ENCODE results near the gene LPAR1. TPM values are rescaled to one million over a fixed set of nuclear protein-coding genes. Genes with fewer than 3 reads are reported as not detected.
A peak's percentile ranks its signal among the peaks of the same experiment; 100 is the strongest.

LPAR1 gene
- total RNA-seq, 1 experiment from 2014 or later = 4.9 TPM

DNA sequence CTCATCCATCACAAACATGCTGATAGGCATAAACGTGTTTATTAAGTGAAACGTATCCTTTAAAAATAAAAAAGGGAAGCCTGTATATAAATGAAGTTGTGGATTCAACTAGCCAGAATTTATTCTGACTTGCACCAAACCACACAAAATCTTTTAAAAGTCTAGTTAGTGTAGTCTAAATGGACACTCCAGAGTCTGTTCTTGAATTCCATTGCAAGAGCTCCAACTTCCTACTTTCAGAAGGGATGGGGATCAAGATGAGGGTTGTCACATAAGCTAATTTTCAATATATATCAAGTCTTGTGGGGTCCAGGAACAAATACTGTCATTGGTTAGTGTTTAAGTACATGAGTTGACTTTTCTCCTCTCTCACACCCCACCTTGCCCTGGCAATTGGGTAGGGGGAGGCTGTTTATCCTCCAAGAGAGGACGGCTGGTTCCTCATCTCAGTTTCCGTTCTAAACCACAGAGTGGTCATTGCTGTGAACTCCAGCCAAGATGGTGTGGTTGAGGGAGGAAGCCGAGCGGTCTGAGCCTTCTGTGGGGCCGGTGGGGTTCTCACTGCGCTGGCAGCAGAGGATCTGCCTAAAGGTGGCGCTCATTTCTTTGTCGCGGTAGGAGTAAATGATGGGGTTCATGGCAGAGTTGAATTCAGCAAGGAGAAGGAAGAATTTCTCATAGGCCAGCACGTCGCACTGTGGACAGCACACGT is 163.2 kb downstream of the LPAR1 start:
- peak; percentile 68 for DNase-seq (ENCODE audit: low spot score)
- POLR2A ChIA-PET = no interaction called here
- TF ChIP-seq TP53 (CRISPR knock-in tag; IDR thresholded peaks at IDR 0.05) (no peak), CTCF (IDR thresholded peaks at IDR 0.05) (0 out of 2 replicates have a peak, but pooled peaks have one; percentile 15)
- H3K4me1 Mint-ChIP-seq = peaks cover 35% of the 10 kb centered on the region
- peaks cover 8% of the 10 kb centered on the region for H3K9me3 Mint-ChIP-seq
- CTCF ChIA-PET = no interaction called here
- peaks cover 6% of the 10 kb centered on the region for H3K36me3 Mint-ChIP-seq
- ATAC-seq = peak; percentile 99
- no peak overlapping the region for H3K4me3 Mint-ChIP-seq
- H3K27me3 Mint-ChIP-seq (ENCODE audit: low read depth) = no peaks in the 10 kb centered on the region
- H3K27ac Mint-ChIP-seq = no peak overlapping the region

GRCh38 chr9:110872920-110873319 is 165.3 kb downstream of the LPAR1 start:
- no peaks in the 10 kb centered on the region for H3K27me3 Mint-ChIP-seq (ENCODE audit: low read depth)
- peaks cover 8% of the 10 kb centered on the region; the same call in 1 of the 2 replicates for H3K9me3 Mint-ChIP-seq
- ChIA-PET POLR2A (no interaction called here), CTCF (no interaction called here)
- no peak overlapping the region for H3K4me3 Mint-ChIP-seq
- H3K4me1 Mint-ChIP-seq = peaks cover 19% of the 10 kb centered on the region
- DNase-seq (ENCODE audit: low spot score) (no peak), ATAC-seq (no peak)
- TF ChIP-seq ZNF121 (CRISPR knock-in tag; IDR thresholded peaks at IDR 0.05) (no peak), IRF1 (CRISPR knock-in tag; IDR thresholded peaks at IDR 0.05) (no peak), CTCF (IDR thresholded peaks at IDR 0.05) (no peak), TEAD1 (CRISPR knock-in tag; IDR thresholded peaks at IDR 0.05) (no peak), TEAD4 (CRISPR knock-in tag; IDR thresholded peaks at IDR 0.05) (no peak), EMX1 (CRISPR knock-in tag; IDR thresholded peaks at IDR 0.05) (no peak), GRHL2 (CRISPR knock-in tag; IDR thresholded peaks at IDR 0.05; ENCODE audit: insufficient replicate concordance, severe bottlenecking) (no peak), ZNF512 (CRISPR knock-in tag; IDR thresholded peaks at IDR 0.05; ENCODE audit: borderline replicate concordance) (no peak), PRDM15 (CRISPR knock-in tag; IDR thresholded peaks at IDR 0.05) (no peak), FOXK1 (CRISPR knock-in tag; IDR thresholded peaks at IDR 0.05) (no peak), NR3C1 (CRISPR knock-in tag; conservative IDR thresholded peaks at IDR 0.05; ENCODE audit: low read depth) (no peak), MYBL2 (CRISPR knock-in tag; IDR thresholded peaks at IDR 0.05) (no peak), MLX (CRISPR knock-in tag; IDR thresholded peaks at IDR 0.05) (no peak), ZMAT4 (CRISPR knock-in tag; IDR thresholded peaks at IDR 0.05) (no peak), ZNF232 (CRISPR knock-in tag; IDR thresholded peaks at IDR 0.05) (no peak)
- TF ChIP-seq, protein P1, sequence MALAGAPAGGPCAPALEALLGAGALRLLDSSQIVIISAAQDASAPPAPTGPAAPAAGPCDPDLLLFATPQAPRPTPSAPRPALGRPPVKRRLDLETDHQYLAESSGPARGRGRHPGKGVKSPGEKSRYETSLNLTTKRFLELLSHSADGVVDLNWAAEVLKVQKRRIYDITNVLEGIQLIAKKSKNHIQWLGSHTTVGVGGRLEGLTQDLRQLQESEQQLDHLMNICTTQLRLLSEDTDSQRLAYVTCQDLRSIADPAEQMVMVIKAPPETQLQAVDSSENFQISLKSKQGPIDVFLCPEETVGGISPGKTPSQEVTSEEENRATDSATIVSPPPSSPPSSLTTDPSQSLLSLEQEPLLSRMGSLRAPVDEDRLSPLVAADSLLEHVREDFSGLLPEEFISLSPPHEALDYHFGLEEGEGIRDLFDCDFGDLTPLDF (CRISPR knock-in tag; IDR thresholded peaks at IDR 0.05) = no peak
- TF ChIP-seq, protein P2, sequence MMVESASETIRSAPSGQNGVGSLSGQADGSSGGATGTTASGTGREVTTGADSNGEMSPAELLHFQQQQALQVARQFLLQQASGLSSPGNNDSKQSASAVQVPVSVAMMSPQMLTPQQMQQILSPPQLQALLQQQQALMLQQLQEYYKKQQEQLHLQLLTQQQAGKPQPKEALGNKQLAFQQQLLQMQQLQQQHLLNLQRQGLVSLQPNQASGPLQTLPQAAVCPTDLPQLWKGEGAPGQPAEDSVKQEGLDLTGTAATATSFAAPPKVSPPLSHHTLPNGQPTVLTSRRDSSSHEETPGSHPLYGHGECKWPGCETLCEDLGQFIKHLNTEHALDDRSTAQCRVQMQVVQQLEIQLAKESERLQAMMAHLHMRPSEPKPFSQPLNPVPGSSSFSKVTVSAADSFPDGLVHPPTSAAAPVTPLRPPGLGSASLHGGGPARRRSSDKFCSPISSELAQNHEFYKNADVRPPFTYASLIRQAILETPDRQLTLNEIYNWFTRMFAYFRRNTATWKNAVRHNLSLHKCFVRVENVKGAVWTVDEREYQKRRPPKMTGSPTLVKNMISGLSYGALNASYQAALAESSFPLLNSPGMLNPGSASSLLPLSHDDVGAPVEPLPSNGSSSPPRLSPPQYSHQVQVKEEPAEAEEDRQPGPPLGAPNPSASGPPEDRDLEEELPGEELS (CRISPR knock-in tag; IDR thresholded peaks at IDR 0.05) = no peak
- H3K36me3 Mint-ChIP-seq = no peaks in the 10 kb centered on the region
- no peak overlapping the region for H3K27ac Mint-ChIP-seq
